ENCODE data around the gene MARCHF11. TPM values are rescaled to one million over a fixed set of nuclear protein-coding genes. Genes with fewer than 3 reads are reported as not detected.

Gene MARCHF11
- total RNA-seq, 2 donors from 2014 or later = 0.24 to 0.33 TPM

GRCh38 chr5:16131878-16132277 is 47.7 kb downstream of the MARCHF11 start:
- Histone ChIP-seq H3K27ac (peak overlapping the region in 1 of 2 donors; percentile 68), H3K4me1 (peaks cover 0 to 7% of the 10 kb centered on the region in 2 donors), H3K4me3 (no peak overlapping the region), H3K9me3 (peaks cover 0 to 7% of the 10 kb centered on the region in 2 donors), H3K27me3 (no peaks in the 10 kb centered on the region), H3K36me3 (no peaks in the 10 kb centered on the region)
- no peak for DNase-seq (ENCODE audit: low spot score)
- TF ChIP-seq, protein P1, sequence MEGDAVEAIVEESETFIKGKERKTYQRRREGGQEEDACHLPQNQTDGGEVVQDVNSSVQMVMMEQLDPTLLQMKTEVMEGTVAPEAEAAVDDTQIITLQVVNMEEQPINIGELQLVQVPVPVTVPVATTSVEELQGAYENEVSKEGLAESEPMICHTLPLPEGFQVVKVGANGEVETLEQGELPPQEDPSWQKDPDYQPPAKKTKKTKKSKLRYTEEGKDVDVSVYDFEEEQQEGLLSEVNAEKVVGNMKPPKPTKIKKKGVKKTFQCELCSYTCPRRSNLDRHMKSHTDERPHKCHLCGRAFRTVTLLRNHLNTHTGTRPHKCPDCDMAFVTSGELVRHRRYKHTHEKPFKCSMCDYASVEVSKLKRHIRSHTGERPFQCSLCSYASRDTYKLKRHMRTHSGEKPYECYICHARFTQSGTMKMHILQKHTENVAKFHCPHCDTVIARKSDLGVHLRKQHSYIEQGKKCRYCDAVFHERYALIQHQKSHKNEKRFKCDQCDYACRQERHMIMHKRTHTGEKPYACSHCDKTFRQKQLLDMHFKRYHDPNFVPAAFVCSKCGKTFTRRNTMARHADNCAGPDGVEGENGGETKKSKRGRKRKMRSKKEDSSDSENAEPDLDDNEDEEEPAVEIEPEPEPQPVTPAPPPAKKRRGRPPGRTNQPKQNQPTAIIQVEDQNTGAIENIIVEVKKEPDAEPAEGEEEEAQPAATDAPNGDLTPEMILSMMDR (IDR thresholded peaks at IDR 0.05) = no peak

GRCh38 chr5:16128944-16129343 is 50.6 kb downstream of the MARCHF11 start:
- Histone ChIP-seq H3K27ac (peak overlapping the region in 1 of 2 donors; percentile 68), H3K4me3 (peak overlapping the region in 1 of 2 donors; percentile 9), H3K9me3 (peaks cover 0 to 7% of the 10 kb centered on the region in 2 donors), H3K4me1 (peaks cover 0 to 7% of the 10 kb centered on the region in 2 donors), H3K27me3 (no peaks in the 10 kb centered on the region), H3K36me3 (no peaks in the 10 kb centered on the region)
- TF ChIP-seq, protein P1 (IDR thresholded peaks at IDR 0.05) = no peak
- no peak for DNase-seq (ENCODE audit: low spot score)

GRCh38 chr5:16127865-16128544 is 51.6 kb downstream of the MARCHF11 start:
- Histone ChIP-seq H3K27me3 (no peaks in the 10 kb centered on the region), H3K9me3 (peaks cover 0 to 4% of the 10 kb centered on the region in 2 donors), H3K4me3 (no peak overlapping the region), H3K36me3 (no peaks in the 10 kb centered on the region), H3K4me1 (peaks cover 0 to 7% of the 10 kb centered on the region in 2 donors), H3K27ac (peak overlapping the region in 1 of 2 donors; percentile 68)
- DNase-seq (ENCODE audit: low spot score) = no peak
- TF ChIP-seq, protein P1 (IDR thresholded peaks at IDR 0.05) = no peak

DNA sequence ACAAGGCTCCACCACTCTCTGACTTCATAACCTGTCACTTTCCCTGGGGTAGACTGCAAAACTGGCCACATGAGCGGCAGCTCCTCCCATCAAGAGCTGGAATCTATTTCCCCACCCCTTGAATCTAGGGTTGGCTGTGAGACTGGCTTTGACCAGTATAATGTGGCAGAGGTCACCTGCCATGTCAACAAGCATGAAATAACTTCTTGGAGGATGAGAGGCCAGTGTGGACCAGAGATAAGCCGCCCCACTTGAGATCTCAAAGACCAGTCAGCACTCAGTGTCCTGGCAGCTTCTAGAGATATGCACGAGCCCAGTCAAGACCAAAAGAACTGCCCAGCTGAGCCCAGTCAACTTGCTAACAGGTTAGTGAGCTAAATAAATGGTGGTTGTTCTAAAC is 59.0 kb downstream of the MARCHF11 start:
- Histone ChIP-seq H3K27ac (no peak overlapping the region), H3K4me3 (no peak overlapping the region), H3K27me3 (no peaks in the 10 kb centered on the region), H3K4me1 (no peaks in the 10 kb centered on the region), H3K9me3 (no peaks in the 10 kb centered on the region), H3K36me3 (no peaks in the 10 kb centered on the region)
- DNase-seq (ENCODE audit: low spot score) = no peak
- TF ChIP-seq, protein P1 (IDR thresholded peaks at IDR 0.05) = no peak

- Histone ChIP-seq H3K4me3 (no peak overlapping the region), H3K9me3 (no peaks in the 10 kb centered on the region), H3K27ac (no peak overlapping the region), H3K4me1 (no peaks in the 10 kb centered on the region), H3K27me3 (no peaks in the 10 kb centered on the region), H3K36me3 (no peaks in the 10 kb centered on the region)
- TF ChIP-seq, protein P1 (IDR thresholded peaks at IDR 0.05) = no peak
- DNase-seq (ENCODE audit: low spot score) = no peak
These were observed 59.8 kb downstream of the MARCHF11 start for GRCh38 chr5:16119790-16120189.

GRCh38 chr5:16115140-16115539 is 64.5 kb downstream of the MARCHF11 start:
- Histone ChIP-seq H3K4me3 (no peak overlapping the region), H3K27me3 (no peaks in the 10 kb centered on the region), H3K36me3 (no peaks in the 10 kb centered on the region), H3K9me3 (no peaks in the 10 kb centered on the region), H3K4me1 (no peaks in the 10 kb centered on the region), H3K27ac (no peak overlapping the region)
- TF ChIP-seq, protein P1 (IDR thresholded peaks at IDR 0.05) = no peak
- DNase-seq (ENCODE audit: low spot score) = no peak
